GM23338 (cell line): ENCODE results near the gene PRKACA. TPM values are rescaled to one million over a fixed set of nuclear protein-coding genes. Genes with fewer than 3 reads are reported as not detected.

ENCODE experiments used
- ATAC-seq: fragments of 200-7000 bp; cut with Tn5 transposase; 3 replicates; pipeline ENCODE4 v1.9.1; 2020
- DNase-seq: peaks from one replicate; pipeline ENCODE4 v3.0.0-alpha.2; 2015; ENCODE audit warnings: low spot score
- H2AFZ ChIP-seq: fragments of 200-600 bp; sonication (generic); 2 replicates; pipeline ENCODE4 v1.8.0; 2016; ENCODE audit warnings: antibody characterized with exemption, mild to moderate bottlenecking, moderate library complexity
- H3F3A ChIP-seq: fragments of 200-600 bp; sonication (generic); replicated peaks from 2 replicates; pipeline ENCODE4 v1.8.0; 2017; ENCODE audit warnings: antibody characterized with exemption, mixed run types, low read depth
- H3K27ac ChIP-seq: fragments of 200-600 bp; sonication (generic); 2 replicates; pipeline ENCODE4 v1.6.1; 2016; ENCODE audit warnings: low read depth
- H3K27me3 ChIP-seq: fragments of 200-600 bp; sonication (generic); 2 replicates; pipeline ENCODE4 v1.8.0; 2016; ENCODE audit warnings: mild to moderate bottlenecking, mixed run types, moderate library complexity; ENCODE audit not compliant: insufficient read depth
- H3K36me3 ChIP-seq: fragments of 200-600 bp; sonication (generic); 2 replicates; pipeline ENCODE4 v1.8.0; 2016; ENCODE audit warnings: mild to moderate bottlenecking; ENCODE audit not compliant: insufficient read depth
- H3K4me1 ChIP-seq: fragments of 200-600 bp; sonication (generic); 2 replicates; pipeline ENCODE4 v1.8.0; 2016; ENCODE audit warnings: mild to moderate bottlenecking, moderate library complexity; ENCODE audit not compliant: insufficient read depth
- H3K4me2 ChIP-seq: fragments of 200-600 bp; sonication (generic); 2 replicates; pipeline ENCODE4 v1.7.1; 2017; ENCODE audit warnings: mixed run types
- H3K4me3 ChIP-seq: fragments of 200-600 bp; sonication (generic); 2 replicates; pipeline ENCODE4 v1.6.1; 2016; ENCODE audit warnings: mixed run types
- H3K79me2 ChIP-seq: fragments of 200-600 bp; sonication (generic); replicated peaks from 2 replicates; pipeline ENCODE4 v1.8.0; 2017; ENCODE audit warnings: mild to moderate bottlenecking; ENCODE audit not compliant: insufficient read depth
- H3K9me2 ChIP-seq: fragments of 200-600 bp; sonication (generic); 2 replicates; pipeline ENCODE4 v1.8.0; 2017; ENCODE audit not compliant: insufficient read depth
- H4K20me1 ChIP-seq: fragments of 200-600 bp; sonication (generic); replicated peaks from 2 replicates; pipeline ENCODE4 v1.8.0; 2017; ENCODE audit warnings: mild to moderate bottlenecking; ENCODE audit not compliant: insufficient read depth
- H3K27ac Mint-ChIP-seq: 2 replicates; pipeline ENCODE4 v1.8.0; 2020; ENCODE audit warnings: inconsistent platforms, mild to moderate bottlenecking, moderate library complexity, mixed read lengths
- H3K27me3 Mint-ChIP-seq: 3 replicates; pipeline ENCODE4 v1.8.0; 2022; ENCODE audit warnings: low read depth, mild to moderate bottlenecking, moderate library complexity, mixed read lengths, inconsistent platforms; ENCODE audit not compliant: insufficient read depth, poor library complexity
- H3K36me3 Mint-ChIP-seq: 3 replicates; pipeline ENCODE4 v1.8.0; 2021; ENCODE audit warnings: low read depth, mild to moderate bottlenecking, inconsistent platforms, moderate library complexity, mixed read lengths
- H3K4me1 Mint-ChIP-seq: 3 replicates; pipeline ENCODE4 v1.8.0; 2020; ENCODE audit warnings: mild to moderate bottlenecking, inconsistent platforms, mixed read lengths
- H3K4me3 Mint-ChIP-seq: 3 replicates; pipeline ENCODE4 v1.8.0; 2021; ENCODE audit warnings: moderate library complexity, mild to moderate bottlenecking, inconsistent platforms, mixed read lengths
- H3K9me3 Mint-ChIP-seq: 3 replicates; pipeline ENCODE4 v1.8.0; 2020; ENCODE audit warnings: moderate library complexity, mild to moderate bottlenecking, inconsistent platforms, mixed read lengths
- EZH2 ChIP-seq: fragments of 200-600 bp; sonication (generic); IDR thresholded peaks from one replicate; pipeline ENCODE4 v1.8.0; 2017; ENCODE audit warnings: antibody characterized with exemption, mild to moderate bottlenecking, low read depth; ENCODE audit not compliant: unreplicated experiment
- EZH2phosphoT487 ChIP-seq: fragments of 200-600 bp; sonication (generic); IDR thresholded peaks from one replicate; pipeline ENCODE4 v1.8.1; 2018; ENCODE audit warnings: antibody characterized with exemption; ENCODE audit not compliant: unreplicated experiment
- JUNB ChIP-seq: IDR thresholded peaks from one replicate; pipeline ENCODE4 v1.6.1; 2016; ENCODE audit warnings: antibody characterized with exemption; ENCODE audit not compliant: unreplicated experiment
- NANOG ChIP-seq: IDR thresholded peaks from 2 replicates; pipeline ENCODE4 v1.6.1; 2016; ENCODE audit warnings: antibody characterized with exemption, borderline replicate concordance
- POLR2AphosphoS5 ChIP-seq: IDR thresholded peaks from 2 replicates; pipeline ENCODE4 v1.6.1; 2016; ENCODE audit warnings: antibody characterized with exemption, low read depth
- ZNF331 ChIP-seq: fragments of 250-450 bp; sonication (Bioruptor Pico); IDR thresholded peaks from 2 replicates; pipeline ENCODE4 v1.5.0; 2020; ENCODE audit warnings: low read depth, mild to moderate bottlenecking, moderate library complexity
- polyA plus RNA-seq: library from polyadenylated mRNA; unstranded; fragments of >200 nt; fragmentation: Nextera tagmentation; extraction: Ambion mirVana; gene quantifications from 2 replicates; pipeline ENCODE4 v1.2.1, GENCODE V29; 2016
- total RNA-seq: library from RNA; depleted of rRNA; stranded (reverse); fragments of >200 nt; shearing (Covaris generic); gene quantifications from 2 replicates; pipeline ENCODE4 v1.2.3, GENCODE V29; 2014
- TF ChIP-seq, protein P1 (sequence below): IDR thresholded peaks from one replicate; pipeline ENCODE4 v1.6.1; 2018; ENCODE audit warnings: antibody characterized with exemption; ENCODE audit not compliant: unreplicated experiment
- TF ChIP-seq, protein P2 (sequence below): IDR thresholded peaks from 2 replicates; pipeline ENCODE4 v1.6.1; 2016; ENCODE audit warnings: antibody characterized with exemption
- TF ChIP-seq, protein P3 (sequence below): fragments of 250-450 bp; sonication (Bioruptor Pico); IDR thresholded peaks from 2 replicates; pipeline ENCODE4 v1.5.0; 2020; ENCODE audit warnings: mild to moderate bottlenecking, moderate library complexity

The PRKACA gene
- total and polyA plus RNA-seq, 2 experiments from 2014 or later, result 13.0 to 31.3 TPM

DNA sequence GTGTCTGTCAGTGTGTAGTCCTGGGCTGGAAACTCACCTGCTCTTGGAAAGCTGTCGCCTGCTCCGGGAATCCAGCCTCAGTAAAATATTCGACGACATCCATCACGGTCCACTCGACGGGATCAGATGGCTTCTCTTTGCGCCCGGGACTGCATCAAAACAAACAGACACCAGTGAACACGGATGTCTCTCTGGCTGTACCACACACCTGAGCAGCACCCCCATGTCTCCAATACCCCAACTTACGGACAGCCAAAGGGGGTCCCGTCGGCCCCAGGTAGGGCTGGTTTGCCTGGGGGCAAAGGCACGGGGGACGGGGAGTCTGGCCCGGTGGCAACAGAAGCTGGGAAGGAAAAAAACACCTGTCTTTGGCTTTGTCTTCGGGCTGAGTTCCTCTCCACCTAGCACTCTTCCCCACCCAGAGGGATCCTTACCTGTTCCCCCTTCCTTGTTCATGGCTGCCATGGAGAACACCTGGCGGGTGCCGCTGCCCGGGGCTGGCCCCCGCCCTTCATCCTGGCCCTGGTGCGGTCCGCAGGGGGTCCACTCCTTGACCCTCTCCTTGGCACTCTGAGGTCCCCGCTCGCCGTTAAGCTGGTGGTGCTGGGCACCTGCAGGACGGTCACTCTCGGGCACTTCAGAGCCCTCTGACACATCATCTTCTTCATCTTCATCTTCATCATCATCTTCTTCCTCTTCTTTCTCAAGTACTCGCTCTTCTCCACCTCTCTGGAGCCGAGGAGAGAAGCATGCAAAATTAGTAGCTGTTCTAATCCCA, 28.7 kb downstream of the PRKACA start:
- H3K27me3 Mint-ChIP-seq, result peaks cover 25% of the 10 kb centered on the region
- H3K4me3 Mint-ChIP-seq, result peak overlapping the region; percentile 75
- peaks cover 30% of the 10 kb centered on the region for H3F3A ChIP-seq
- H3K4me1 ChIP-seq, result peaks cover 12% of the 10 kb centered on the region
- H3K79me2 ChIP-seq, result no peaks in the 10 kb centered on the region
- no peaks in the 10 kb centered on the region for H3K9me2 ChIP-seq
- no peak overlapping the region for H2AFZ ChIP-seq
- H3K4me2 ChIP-seq, result peak overlapping the region; percentile 72
- no peak overlapping the region for H3K27ac Mint-ChIP-seq
- H3K27me3 ChIP-seq, result peaks cover 42% of the 10 kb centered on the region
- H3K36me3 ChIP-seq, result peaks cover 9% of the 10 kb centered on the region; the same call in 1 of the 2 replicates
- DNase-seq (no peak), ATAC-seq (no peak)
- no peak for TF ChIP-seq ZNF331
- H3K36me3 Mint-ChIP-seq, result peaks cover 23% of the 10 kb centered on the region
- peaks cover 15% of the 10 kb centered on the region for H3K4me1 Mint-ChIP-seq
- peak overlapping the region; percentile 56 for H3K4me3 ChIP-seq
- H3K27ac ChIP-seq, result no peak overlapping the region
- H3K9me3 Mint-ChIP-seq, result peaks cover 9% of the 10 kb centered on the region
- 0 out of 2 replicates have a peak, but pooled peaks cover 6% of the 10 kb centered on the region for H4K20me1 ChIP-seq

DNA sequence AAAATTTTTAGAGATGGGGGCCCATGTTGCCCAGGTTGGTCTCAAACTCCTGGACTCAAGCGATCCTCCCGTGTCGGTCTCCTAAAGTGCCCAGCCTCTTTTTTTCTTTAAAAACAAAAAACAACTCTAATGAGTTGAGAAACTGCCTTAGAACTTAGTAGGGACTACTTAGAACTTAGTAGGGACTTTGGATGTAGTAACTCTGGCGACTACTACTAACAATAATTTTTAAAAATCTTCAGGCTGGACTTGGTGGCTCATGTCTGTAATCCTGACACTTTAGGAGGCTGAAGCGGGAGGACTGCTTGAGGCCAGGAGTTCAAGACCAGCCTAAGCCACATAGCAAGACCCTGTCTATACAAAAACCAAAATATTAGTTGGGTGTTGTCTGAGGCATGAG, 31.5 kb downstream of the PRKACA start:
- H3K27ac ChIP-seq, result no peak overlapping the region
- peaks cover 44% of the 10 kb centered on the region for H3K27me3 ChIP-seq
- peak overlapping the region; percentile 63 for H3K4me3 ChIP-seq
- H3K9me2 ChIP-seq, result no peaks in the 10 kb centered on the region
- H4K20me1 ChIP-seq, result 0 out of 2 replicates have a peak, but pooled peaks cover 6% of the 10 kb centered on the region
- peaks cover 16% of the 10 kb centered on the region for H3K36me3 Mint-ChIP-seq
- H3K4me1 ChIP-seq, result peaks cover 8% of the 10 kb centered on the region; the same call in 1 of the 2 replicates
- peak overlapping the region; percentile 85 for H3K4me2 ChIP-seq
- H3K27me3 Mint-ChIP-seq, result peaks cover 7% of the 10 kb centered on the region
- TF ChIP-seq EZH2 (no peak), JUNB (no peak), EZH2phosphoT487 (no peak), NANOG (no peak), POLR2AphosphoS5 (no peak)
- TF ChIP-seq, protein P1, sequence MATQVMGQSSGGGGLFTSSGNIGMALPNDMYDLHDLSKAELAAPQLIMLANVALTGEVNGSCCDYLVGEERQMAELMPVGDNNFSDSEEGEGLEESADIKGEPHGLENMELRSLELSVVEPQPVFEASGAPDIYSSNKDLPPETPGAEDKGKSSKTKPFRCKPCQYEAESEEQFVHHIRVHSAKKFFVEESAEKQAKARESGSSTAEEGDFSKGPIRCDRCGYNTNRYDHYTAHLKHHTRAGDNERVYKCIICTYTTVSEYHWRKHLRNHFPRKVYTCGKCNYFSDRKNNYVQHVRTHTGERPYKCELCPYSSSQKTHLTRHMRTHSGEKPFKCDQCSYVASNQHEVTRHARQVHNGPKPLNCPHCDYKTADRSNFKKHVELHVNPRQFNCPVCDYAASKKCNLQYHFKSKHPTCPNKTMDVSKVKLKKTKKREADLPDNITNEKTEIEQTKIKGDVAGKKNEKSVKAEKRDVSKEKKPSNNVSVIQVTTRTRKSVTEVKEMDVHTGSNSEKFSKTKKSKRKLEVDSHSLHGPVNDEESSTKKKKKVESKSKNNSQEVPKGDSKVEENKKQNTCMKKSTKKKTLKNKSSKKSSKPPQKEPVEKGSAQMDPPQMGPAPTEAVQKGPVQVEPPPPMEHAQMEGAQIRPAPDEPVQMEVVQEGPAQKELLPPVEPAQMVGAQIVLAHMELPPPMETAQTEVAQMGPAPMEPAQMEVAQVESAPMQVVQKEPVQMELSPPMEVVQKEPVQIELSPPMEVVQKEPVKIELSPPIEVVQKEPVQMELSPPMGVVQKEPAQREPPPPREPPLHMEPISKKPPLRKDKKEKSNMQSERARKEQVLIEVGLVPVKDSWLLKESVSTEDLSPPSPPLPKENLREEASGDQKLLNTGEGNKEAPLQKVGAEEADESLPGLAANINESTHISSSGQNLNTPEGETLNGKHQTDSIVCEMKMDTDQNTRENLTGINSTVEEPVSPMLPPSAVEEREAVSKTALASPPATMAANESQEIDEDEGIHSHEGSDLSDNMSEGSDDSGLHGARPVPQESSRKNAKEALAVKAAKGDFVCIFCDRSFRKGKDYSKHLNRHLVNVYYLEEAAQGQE, result no peak
- TF ChIP-seq, protein P2, sequence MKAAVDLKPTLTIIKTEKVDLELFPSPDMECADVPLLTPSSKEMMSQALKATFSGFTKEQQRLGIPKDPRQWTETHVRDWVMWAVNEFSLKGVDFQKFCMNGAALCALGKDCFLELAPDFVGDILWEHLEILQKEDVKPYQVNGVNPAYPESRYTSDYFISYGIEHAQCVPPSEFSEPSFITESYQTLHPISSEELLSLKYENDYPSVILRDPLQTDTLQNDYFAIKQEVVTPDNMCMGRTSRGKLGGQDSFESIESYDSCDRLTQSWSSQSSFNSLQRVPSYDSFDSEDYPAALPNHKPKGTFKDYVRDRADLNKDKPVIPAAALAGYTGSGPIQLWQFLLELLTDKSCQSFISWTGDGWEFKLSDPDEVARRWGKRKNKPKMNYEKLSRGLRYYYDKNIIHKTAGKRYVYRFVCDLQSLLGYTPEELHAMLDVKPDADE, result no peak
- TF ChIP-seq, protein P3, sequence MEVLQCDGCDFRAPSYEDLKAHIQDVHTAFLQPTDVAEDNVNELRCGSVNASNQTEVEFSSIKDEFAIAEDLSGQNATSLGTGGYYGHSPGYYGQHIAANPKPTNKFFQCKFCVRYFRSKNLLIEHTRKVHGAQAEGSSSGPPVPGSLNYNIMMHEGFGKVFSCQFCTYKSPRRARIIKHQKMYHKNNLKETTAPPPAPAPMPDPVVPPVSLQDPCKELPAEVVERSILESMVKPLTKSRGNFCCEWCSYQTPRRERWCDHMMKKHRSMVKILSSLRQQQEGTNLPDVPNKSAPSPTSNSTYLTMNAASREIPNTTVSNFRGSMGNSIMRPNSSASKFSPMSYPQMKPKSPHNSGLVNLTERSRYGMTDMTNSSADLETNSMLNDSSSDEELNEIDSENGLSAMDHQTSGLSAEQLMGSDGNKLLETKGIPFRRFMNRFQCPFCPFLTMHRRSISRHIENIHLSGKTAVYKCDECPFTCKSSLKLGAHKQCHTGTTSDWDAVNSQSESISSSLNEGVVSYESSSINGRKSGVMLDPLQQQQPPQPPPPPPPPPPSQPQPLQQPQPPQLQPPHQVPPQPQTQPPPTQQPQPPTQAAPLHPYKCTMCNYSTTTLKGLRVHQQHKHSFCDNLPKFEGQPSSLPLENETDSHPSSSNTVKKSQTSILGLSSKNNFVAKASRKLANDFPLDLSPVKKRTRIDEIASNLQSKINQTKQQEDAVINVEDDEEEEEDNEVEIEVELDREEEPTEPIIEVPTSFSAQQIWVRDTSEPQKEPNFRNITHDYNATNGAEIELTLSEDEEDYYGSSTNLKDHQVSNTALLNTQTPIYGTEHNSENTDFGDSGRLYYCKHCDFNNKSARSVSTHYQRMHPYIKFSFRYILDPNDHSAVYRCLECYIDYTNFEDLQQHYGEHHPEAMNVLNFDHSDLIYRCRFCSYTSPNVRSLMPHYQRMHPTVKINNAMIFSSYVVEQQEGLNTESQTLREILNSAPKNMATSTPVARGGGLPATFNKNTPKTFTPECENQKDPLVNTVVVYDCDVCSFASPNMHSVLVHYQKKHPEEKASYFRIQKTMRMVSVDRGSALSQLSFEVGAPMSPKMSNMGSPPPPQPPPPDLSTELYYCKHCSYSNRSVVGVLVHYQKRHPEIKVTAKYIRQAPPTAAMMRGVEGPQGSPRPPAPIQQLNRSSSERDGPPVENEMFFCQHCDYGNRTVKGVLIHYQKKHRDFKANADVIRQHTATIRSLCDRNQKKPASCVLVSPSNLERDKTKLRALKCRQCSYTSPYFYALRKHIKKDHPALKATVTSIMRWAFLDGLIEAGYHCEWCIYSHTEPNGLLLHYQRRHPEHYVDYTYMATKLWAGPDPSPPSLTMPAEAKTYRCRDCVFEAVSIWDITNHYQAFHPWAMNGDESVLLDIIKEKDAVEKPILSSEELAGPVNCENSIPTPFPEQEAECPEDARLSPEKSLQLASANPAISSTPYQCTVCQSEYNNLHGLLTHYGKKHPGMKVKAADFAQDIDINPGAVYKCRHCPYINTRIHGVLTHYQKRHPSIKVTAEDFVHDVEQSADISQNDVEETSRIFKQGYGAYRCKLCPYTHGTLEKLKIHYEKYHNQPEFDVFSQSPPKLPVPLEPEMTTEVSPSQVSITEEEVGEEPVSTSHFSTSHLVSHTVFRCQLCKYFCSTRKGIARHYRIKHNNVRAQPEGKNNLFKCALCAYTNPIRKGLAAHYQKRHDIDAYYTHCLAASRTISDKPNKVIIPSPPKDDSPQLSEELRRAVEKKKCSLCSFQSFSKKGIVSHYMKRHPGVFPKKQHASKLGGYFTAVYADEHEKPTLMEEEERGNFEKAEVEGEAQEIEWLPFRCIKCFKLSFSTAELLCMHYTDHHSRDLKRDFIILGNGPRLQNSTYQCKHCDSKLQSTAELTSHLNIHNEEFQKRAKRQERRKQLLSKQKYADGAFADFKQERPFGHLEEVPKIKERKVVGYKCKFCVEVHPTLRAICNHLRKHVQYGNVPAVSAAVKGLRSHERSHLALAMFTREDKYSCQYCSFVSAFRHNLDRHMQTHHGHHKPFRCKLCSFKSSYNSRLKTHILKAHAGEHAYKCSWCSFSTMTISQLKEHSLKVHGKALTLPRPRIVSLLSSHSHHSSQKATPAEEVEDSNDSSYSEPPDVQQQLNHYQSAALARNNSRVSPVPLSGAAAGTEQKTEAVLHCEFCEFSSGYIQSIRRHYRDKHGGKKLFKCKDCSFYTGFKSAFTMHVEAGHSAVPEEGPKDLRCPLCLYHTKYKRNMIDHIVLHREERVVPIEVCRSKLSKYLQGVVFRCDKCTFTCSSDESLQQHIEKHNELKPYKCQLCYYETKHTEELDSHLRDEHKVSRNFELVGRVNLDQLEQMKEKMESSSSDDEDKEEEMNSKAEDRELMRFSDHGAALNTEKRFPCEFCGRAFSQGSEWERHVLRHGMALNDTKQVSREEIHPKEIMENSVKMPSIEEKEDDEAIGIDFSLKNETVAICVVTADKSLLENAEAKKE (CRISPR knock-in tag), result no peak
- H3K4me3 Mint-ChIP-seq, result peak overlapping the region; percentile 43
- ATAC-seq (no peak), DNase-seq (no peak)
- peaks cover 9% of the 10 kb centered on the region; the same call in 1 of the 2 replicates for H3K36me3 ChIP-seq
- H3K4me1 Mint-ChIP-seq, result peaks cover 7% of the 10 kb centered on the region
- H3K79me2 ChIP-seq, result no peaks in the 10 kb centered on the region
- peaks cover 24% of the 10 kb centered on the region for H3F3A ChIP-seq
- no peaks in the 10 kb centered on the region for H3K9me3 Mint-ChIP-seq
- peak overlapping the region; percentile 86 for H2AFZ ChIP-seq
- H3K27ac Mint-ChIP-seq, result no peak overlapping the region
